ENCODE data around the gene E2F7. TPM values are rescaled to one million over a fixed set of nuclear protein-coding genes. Genes with fewer than 3 reads are reported as not detected.

Gene E2F7
- polyA plus RNA-seq, 1 donor from 2014 or later = 0.48 TPM

Other genes with a start within 250 kb of the E2F7 start
- 67.2 and 71.4 TPM in 2 replicates for gene CSRP2, start 186.6 kb downstream of the E2F7 start, polyA plus RNA-seq

All from neural cell (in vitro differentiated cells).